CD14-positive monocyte (primary cell): ENCODE data around the gene SIRPD. TPM values are rescaled to one million over a fixed set of nuclear protein-coding genes. Genes with fewer than 3 reads are reported as not detected.

ENCODE experiments used
- DNase-seq, 3 donors: peaks; one replicate each; pipeline ENCODE4 v3.0.0-alpha.2; 2011 to 2022
- H2AFZ ChIP-seq: 2 replicates; pipeline ENCODE4 v1.6.0; 2012; ENCODE audit warnings: mild to moderate bottlenecking, low read depth, low read length, inconsistent platforms; ENCODE audit not compliant: insufficient read depth, poor library complexity, severe bottlenecking
- H3K27ac ChIP-seq, 2 donors: 1 replicate in 1 of 2; 2 replicates in 1 of 2; pipeline ENCODE4 v1.5.1; 2012 to 2013; ENCODE audit warnings: low read length in 2 of 2, control low read depth in 1 of 2, inconsistent platforms in 1 of 2, low read depth in 1 of 2, mild to moderate bottlenecking in 1 of 2
- H3K27me3 ChIP-seq, 2 donors: one replicate each; pipeline versions ENCODE4 v1.6.0 to v1.6.1; 2011 to 2013; ENCODE audit warnings: low read length in 2 of 2; ENCODE audit not compliant: control insufficient read depth in 2 of 2, insufficient read depth in 2 of 2
- H3K36me3 ChIP-seq, 2 donors: replicated peaks in 1 of 2; 1 replicate in 1 of 2; 2 replicates in 1 of 2; pipeline versions ENCODE4 v1.5.1 to v1.6.1; 2012 to 2013; ENCODE audit warnings: low read length in 2 of 2, control low read depth in 1 of 2, inconsistent platforms in 1 of 2, mild to moderate bottlenecking in 1 of 2; ENCODE audit not compliant: insufficient read depth in 2 of 2, control insufficient read depth in 1 of 2
- H3K4me1 ChIP-seq, 2 donors: 1 replicate in 1 of 2; 2 replicates in 1 of 2; pipeline versions ENCODE4 v1.5.1 to v1.6.1; 2012 to 2013; ENCODE audit warnings: low read length in 2 of 2, control low read depth in 1 of 2, inconsistent platforms in 1 of 2, mild to moderate bottlenecking in 1 of 2, moderate library complexity in 1 of 2; ENCODE audit not compliant: insufficient read depth in 2 of 2, control insufficient read depth in 1 of 2
- H3K4me2 ChIP-seq: replicated peaks from 2 replicates; pipeline ENCODE3; 2012; ENCODE audit warnings: low read length, moderate library complexity, mild to moderate bottlenecking; ENCODE audit not compliant: poor library complexity, severe bottlenecking; ENCODE audit errors: extremely low read depth
- H3K4me3 ChIP-seq, 3 experiments: fragments of 200-600 bp in 1 of 3; sonication (generic) in 1 of 3; replicated peaks in 1 of 3; 1 replicate in 2 of 3; 2 replicates in 1 of 3; pipeline ENCODE4 v1.5.1; 2011 to 2013; ENCODE audit warnings: low read length in 3 of 3, mild to moderate bottlenecking in 3 of 3, control low read depth in 2 of 3, low read depth in 2 of 3, inconsistent platforms in 1 of 3, moderate library complexity in 1 of 3
- H3K79me2 ChIP-seq: 2 replicates; pipeline ENCODE4 v1.6.0; 2012; ENCODE audit warnings: mild to moderate bottlenecking, control low read depth, inconsistent platforms, low read length, moderate library complexity; ENCODE audit not compliant: insufficient read depth
- H3K9ac ChIP-seq: 2 replicates; pipeline ENCODE4 v1.6.0; 2017; ENCODE audit warnings: low read length, mild to moderate bottlenecking; ENCODE audit not compliant: insufficient read depth, poor library complexity, severe bottlenecking
- H3K9me3 ChIP-seq, 2 donors: replicated peaks in 1 of 2; 1 replicate in 1 of 2; 2 replicates in 1 of 2; pipeline versions ENCODE4 v1.5.1 to v1.6.1; 2012 to 2013; ENCODE audit warnings: low read length in 2 of 2, control low read depth in 1 of 2; ENCODE audit not compliant: control insufficient read depth in 1 of 2, insufficient read depth in 1 of 2
- H4K20me1 ChIP-seq: 2 replicates; pipeline ENCODE4 v1.6.0; 2012; ENCODE audit warnings: mild to moderate bottlenecking, low read length, control low read depth, moderate library complexity; ENCODE audit not compliant: insufficient read depth
- H3K27ac Mint-ChIP-seq, 7 donors: one replicate each; pipeline ENCODE4 v1.8.0; 2020; ENCODE audit warnings: mild to moderate bottlenecking in 7 of 7, mixed read lengths in 7 of 7, moderate library complexity in 6 of 7, inconsistent platforms in 2 of 7
- H3K27me3 Mint-ChIP-seq, 3 donors: one replicate each; pipeline ENCODE4 v1.8.0; 2021 to 2022; ENCODE audit warnings: low read depth in 3 of 3, mild to moderate bottlenecking in 3 of 3, mixed read lengths in 3 of 3, moderate library complexity in 3 of 3, inconsistent platforms in 1 of 3
- H3K36me3 Mint-ChIP-seq, 2 donors: one replicate each; pipeline ENCODE4 v1.8.0; 2020; ENCODE audit warnings: mixed read lengths in 2 of 2, inconsistent platforms in 1 of 2, mild to moderate bottlenecking in 1 of 2
- H3K4me1 Mint-ChIP-seq: one replicate; pipeline ENCODE4 v1.8.0; 2020; ENCODE audit warnings: mild to moderate bottlenecking, mixed read lengths
- H3K4me3 Mint-ChIP-seq, 2 donors: one replicate each; pipeline ENCODE4 v1.8.0; 2020; ENCODE audit warnings: mild to moderate bottlenecking in 2 of 2, mixed read lengths in 2 of 2, moderate library complexity in 1 of 2
- H3K9me3 Mint-ChIP-seq, 7 donors: one replicate each; pipeline ENCODE4 v1.8.0; 2020 to 2022; ENCODE audit warnings: mixed read lengths in 7 of 7, mild to moderate bottlenecking in 6 of 7, moderate library complexity in 6 of 7, inconsistent platforms in 2 of 7
- WGBS: methylation state at CpG from one replicate; pipeline ENCODE4 v1.1.5; 2013; ENCODE audit warnings: missing lambda C conversion rate; ENCODE audit not compliant: insufficient coverage; 5-methylcytosine and 5-hydroxymethylcytosine counted together
- intact Hi-C, 2 donors: fragments of 100-400 bp; cut with micrococcal nuclease; formaldehyde crosslinking; loops; one replicate each; pipeline versions ENCODE4 v1.15.0 to v1.15.1; 2023
- polyA plus RNA-seq, 3 donors: library from polyadenylated mRNA; depleted of rRNA in 1 of 3; unstranded in 2 of 3; stranded (reverse) in 1 of 3; fragments of 300-500 nt in 2 of 3; fragments of >200 nt in 1 of 3; fragmentation: Illumina TruSeq in 2 of 3; gene quantifications; 1 replicate in 2 of 3; 2 replicates in 1 of 3; pipeline ENCODE4 v1.2.3, GENCODE V29; 2012 to 2021
- TF ChIP-seq, protein P1 (sequence below): fragments of 200-600 bp; IDR thresholded peaks from one replicate; pipeline ENCODE4 v1.8.0; 2022; ENCODE audit warnings: antibody characterized with exemption, mild to moderate bottlenecking

The SIRPD gene
- polyA plus RNA-seq, 3 donors: 3.9 to 13.0 (median 12.0) TPM

DNA sequence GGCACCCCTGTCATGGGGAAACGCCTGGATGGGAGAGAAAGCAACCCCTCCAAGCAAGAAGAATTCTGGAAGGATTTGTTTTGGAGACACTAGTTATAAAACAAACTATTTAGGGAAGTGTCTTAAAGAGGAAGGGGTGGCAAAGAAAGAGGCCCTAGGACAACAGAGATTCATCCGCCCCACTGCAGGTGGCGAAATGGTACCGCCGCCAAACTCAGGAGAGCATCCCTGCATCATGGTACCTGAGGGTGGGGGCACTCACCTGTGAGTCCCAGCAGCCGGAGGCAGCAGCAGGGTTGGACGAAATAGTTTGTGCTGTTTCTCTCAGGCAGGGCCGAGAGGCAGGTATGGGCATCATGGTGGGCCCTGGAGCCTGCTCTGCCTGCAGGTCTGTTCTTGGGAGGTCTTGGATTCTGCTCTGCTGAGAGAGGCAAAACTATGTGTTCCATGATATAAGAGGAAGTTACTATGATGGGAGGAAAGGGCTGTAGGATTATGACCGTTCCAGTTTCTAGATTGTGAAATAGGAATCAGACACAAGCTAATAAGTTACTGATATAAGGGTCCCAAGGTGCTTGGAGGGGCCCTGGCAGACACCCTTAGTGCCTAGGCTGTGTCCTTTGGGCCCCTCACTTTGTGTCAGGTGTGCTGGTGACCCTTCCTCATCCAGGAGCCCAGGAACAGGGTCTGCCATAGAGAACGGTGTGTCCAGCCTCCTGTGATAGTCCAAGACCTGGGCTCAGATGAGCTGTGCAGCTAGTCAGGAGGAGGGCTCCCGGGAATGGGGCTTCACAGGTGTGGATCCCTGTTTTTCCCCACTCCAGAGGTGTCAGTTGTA lies 20.4 kb downstream of the SIRPD start:
- peak overlapping the region; percentile 74 to 85 for H3K4me3 Mint-ChIP-seq
- TF ChIP-seq, protein P1, sequence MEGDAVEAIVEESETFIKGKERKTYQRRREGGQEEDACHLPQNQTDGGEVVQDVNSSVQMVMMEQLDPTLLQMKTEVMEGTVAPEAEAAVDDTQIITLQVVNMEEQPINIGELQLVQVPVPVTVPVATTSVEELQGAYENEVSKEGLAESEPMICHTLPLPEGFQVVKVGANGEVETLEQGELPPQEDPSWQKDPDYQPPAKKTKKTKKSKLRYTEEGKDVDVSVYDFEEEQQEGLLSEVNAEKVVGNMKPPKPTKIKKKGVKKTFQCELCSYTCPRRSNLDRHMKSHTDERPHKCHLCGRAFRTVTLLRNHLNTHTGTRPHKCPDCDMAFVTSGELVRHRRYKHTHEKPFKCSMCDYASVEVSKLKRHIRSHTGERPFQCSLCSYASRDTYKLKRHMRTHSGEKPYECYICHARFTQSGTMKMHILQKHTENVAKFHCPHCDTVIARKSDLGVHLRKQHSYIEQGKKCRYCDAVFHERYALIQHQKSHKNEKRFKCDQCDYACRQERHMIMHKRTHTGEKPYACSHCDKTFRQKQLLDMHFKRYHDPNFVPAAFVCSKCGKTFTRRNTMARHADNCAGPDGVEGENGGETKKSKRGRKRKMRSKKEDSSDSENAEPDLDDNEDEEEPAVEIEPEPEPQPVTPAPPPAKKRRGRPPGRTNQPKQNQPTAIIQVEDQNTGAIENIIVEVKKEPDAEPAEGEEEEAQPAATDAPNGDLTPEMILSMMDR: no peak
- Histone ChIP-seq H3K79me2 (peaks cover 23% of the 10 kb centered on the region), H3K4me2 (peak overlapping the region; percentile 78), H3K4me1 (peaks cover 65 to 71% of the 10 kb centered on the region in 2 donors), H3K9ac (peak overlapping the region; percentile 81), H4K20me1 (no peaks in the 10 kb centered on the region), H3K4me3 (peak overlapping the region; percentile 31 to 72 (median 52)), H3K36me3 (no peaks in the 10 kb centered on the region), H2AFZ (no peak overlapping the region), H3K9me3 (peaks cover 5 to 9% of the 10 kb centered on the region in 2 donors), H3K27me3 (no peaks in the 10 kb centered on the region), H3K27ac (peak overlapping the region; percentile 97 to 99)
- peaks cover 65% of the 10 kb centered on the region for H3K4me1 Mint-ChIP-seq
- peaks cover 0 to 3% (median 1%) of the 10 kb centered on the region in 3 donors for H3K27me3 Mint-ChIP-seq
- DNase-seq: peak; percentile 74 to 84 (median 84)
- peak overlapping the region; percentile 98 to 100 (median 99) for H3K27ac Mint-ChIP-seq
- H3K36me3 Mint-ChIP-seq: peaks cover 18 to 37% of the 10 kb centered on the region in 2 donors
- WGBS: 18% methylated on average over 9 of the region's 11 CpGs
- intact Hi-C loops: no loop called here
- peaks cover 7 to 28% (median 17%) of the 10 kb centered on the region in 7 donors for H3K9me3 Mint-ChIP-seq

GRCh38 chr20:1535420-1536175 lies 21.9 kb downstream of the SIRPD start:
- H3K27ac Mint-ChIP-seq: peak overlapping the region; percentile 98 to 100 (median 99)

More at GRCh38 chr20:1535420-1536175, 21.9 kb downstream of the SIRPD start:
- Mint-ChIP-seq H3K4me1 (peaks cover 67% of the 10 kb centered on the region), H3K9me3 (peaks cover 0 to 17% (median 7%) of the 10 kb centered on the region in 7 donors), H3K27me3 (peaks cover 0 to 3% (median 1%) of the 10 kb centered on the region in 3 donors), H3K4me3 (peak overlapping the region; percentile 30 to 34), H3K36me3 (peaks cover 13 to 39% of the 10 kb centered on the region in 2 donors)
- H3K36me3 ChIP-seq: no peaks in the 10 kb centered on the region
- peaks cover 23% of the 10 kb centered on the region for H3K79me2 ChIP-seq
- no peaks in the 10 kb centered on the region for H4K20me1 ChIP-seq
- H3K9me3 ChIP-seq: peaks cover 5 to 8% of the 10 kb centered on the region in 2 donors
- no peak overlapping the region for H3K9ac ChIP-seq
- intact Hi-C loops: no loop called here
- no peaks in the 10 kb centered on the region for H3K27me3 ChIP-seq
- H3K4me1 ChIP-seq: peaks cover 65 to 71% of the 10 kb centered on the region in 2 donors
- WGBS: 0% methylated on average over 2 of the region's 5 CpGs
- H2AFZ ChIP-seq: no peak overlapping the region
- H3K4me2 ChIP-seq: peak overlapping the region; percentile 78
- peak overlapping the region; percentile 97 to 99 for H3K27ac ChIP-seq
- peak; percentile 76 to 92 (median 90) for DNase-seq
- TF ChIP-seq, protein P1: no peak
- peak overlapping the region in 1 of 3 experiments; percentile 72 for H3K4me3 ChIP-seq
